Right hindlimb (tissue), 1 donor: ENCODE data around the gene CERT1.

ENCODE experiments used
- DNase-seq: peaks from one replicate; pipeline ENCODE4 v3.0.0-alpha.2; 2018

Gene CERT1

GRCh38 chr5:75471193-75471592 is 40.2 kb downstream of the CERT1 start:
- DNase-seq, result no peak

DNA sequence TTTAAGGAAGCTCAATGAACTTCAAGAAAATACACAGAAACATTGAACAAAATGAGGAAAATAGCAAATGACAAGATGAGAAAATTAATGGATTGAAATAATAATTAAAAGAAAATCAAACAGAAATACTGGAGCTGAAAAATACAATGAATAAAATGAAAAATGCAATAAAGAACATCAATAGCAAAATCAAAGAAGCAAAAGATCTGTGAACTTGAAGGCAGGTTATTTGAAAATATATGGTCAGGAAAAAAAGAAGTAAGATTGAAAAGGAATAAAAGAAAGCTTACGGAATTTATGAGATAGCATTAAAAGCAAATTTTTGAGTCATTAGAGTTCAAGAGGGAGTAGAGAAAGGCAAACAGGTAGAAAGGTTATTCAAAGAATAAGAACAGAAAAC is 42.4 kb downstream of the CERT1 start:
- no peak for DNase-seq

GRCh38 chr5:75468593-75468992 is 42.8 kb downstream of the CERT1 start:
- no peak for DNase-seq

DNA sequence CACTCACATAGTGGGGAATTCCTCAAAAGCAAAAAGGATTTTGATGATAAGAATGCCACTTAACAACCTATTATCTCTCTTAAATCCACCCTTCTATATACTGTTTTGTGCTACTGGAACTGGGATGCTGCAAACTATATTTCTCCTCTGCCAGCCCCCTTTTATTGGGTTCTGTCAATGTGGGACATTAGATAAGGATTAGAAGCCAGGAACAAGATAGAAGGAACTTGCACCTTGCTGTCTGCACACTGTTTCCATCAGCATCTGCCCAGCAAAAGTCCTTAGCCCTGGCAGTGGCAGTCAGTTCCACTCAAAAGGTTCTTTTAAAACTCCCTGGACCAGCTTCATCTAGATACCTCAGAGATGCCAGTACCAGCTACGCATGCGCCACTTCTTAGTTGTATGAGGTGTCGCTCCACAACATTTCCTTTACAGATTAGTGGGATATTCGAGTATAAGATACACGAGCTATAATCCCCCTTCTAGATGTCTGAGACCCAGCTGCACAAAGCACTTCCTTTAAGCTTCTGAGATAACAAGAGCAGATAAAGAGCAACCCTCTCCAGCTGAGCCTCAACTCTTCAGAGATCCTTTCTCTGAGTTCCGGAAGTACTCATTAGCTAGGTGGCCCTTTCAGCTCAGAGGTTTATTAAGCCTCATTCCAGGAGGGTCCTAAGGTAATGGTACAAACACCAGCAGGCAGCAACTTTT is 45.3 kb downstream of the CERT1 start:
- no peak for DNase-seq

GRCh38 chr5:75465480-75465879 is 45.9 kb downstream of the CERT1 start:
- DNase-seq, result no peak

- DNase-seq, result no peak
Measured at GRCh38 chr5:75463726-75464125, 47.7 kb downstream of the CERT1 start.

- no peak for DNase-seq
Measured at GRCh38 chr5:75461679-75462078, 49.8 kb downstream of the CERT1 start.

DNA sequence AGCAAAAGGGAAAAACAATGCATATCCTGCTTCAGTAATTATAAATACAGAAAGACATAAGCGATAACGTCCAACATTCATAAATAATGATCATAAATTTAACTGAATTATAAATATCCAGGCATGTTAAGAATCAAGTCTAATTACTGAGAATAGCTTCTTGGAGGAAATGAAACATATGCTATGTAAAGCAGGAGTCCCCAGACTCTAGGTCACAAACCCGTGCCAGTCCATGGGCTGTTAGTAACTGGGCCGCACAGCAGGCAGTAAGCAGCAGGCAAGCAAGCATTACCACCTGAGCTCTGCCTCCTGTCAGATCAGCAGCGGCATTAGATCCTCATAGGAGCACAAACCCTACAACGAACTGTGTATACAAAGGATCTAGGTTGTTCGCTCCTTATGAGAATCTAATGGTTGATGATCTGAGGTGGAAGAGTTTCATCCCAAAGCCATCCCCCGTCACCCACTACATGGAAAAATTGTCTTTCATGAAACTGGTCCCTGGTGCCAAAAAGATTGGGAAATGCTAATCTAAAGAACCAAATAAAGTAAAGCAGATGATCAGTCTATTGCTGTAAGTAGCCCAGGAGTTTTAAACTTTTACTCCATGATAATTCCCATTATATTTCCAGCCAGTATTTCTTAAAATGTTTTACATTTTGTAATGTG is 50.4 kb downstream of the CERT1 start:
- DNase-seq, result no peak

DNA sequence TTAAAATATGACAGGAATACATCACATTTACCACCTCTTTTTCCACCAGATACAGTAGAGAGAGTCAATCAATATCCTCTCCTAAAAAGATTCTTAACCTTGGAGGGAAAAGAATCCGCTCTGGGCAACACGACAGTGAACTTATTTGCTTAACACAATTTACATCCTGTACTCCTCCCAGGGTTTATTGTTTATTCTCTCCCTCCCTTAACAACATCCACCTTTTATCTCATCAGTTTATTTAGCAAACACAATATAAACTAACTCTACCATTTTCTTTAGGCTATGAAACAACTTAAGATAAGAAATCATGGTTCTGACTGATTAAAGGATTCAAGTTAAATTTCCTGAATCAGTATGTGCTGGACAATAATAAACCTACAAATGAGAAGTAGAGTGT is 50.9 kb downstream of the CERT1 start:
- no peak for DNase-seq

GRCh38 chr5:75457691-75458090 is 53.7 kb downstream of the CERT1 start:
- DNase-seq, result no peak

DNA sequence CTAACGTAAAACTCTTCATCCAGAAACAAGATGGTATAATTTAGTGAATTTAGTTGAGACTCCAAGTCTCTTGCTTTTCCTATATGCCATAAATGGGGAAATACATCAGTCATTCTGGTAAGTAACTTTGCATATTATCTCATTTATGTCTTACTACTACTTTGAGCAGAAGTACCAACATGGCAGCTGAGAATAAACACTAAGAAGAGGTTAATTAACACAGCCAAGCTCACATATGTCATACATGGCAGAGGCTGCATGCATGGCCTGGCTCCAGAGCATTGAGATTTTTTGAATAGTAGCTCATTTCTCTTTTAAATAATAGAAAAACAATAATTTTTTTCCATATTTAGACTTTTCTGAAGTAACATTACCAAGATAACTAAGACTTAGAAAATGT is 54.3 kb downstream of the CERT1 start:
- no peak for DNase-seq

GRCh38 chr5:75450069-75450468 is 61.4 kb downstream of the CERT1 start:
- DNase-seq, result no peak

DNA sequence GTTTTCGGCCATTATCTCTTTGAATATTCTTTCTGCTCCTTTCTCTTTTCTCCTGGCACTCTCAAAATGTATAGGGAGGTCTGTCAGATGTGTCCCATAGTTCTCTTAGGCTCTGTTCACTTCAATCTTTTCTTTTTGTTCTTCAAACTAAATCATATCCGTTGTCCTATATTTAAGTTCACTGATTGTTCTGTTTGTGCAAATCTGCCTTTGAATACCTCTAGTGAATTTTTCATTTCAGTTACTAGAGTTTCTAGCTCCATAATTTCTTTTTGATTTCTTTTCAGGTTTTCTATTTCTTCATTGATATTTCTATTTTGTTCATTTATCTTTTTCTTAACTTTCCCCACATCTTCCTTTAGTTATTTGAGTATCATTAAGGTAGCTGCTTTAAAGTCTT is 65.4 kb downstream of the CERT1 start:
- no peak for DNase-seq

GRCh38 chr5:75441560-75441959 is 69.9 kb downstream of the CERT1 start:
- DNase-seq, result no peak

- DNase-seq, result no peak
Measured at GRCh38 chr5:75439276-75439675, 72.2 kb downstream of the CERT1 start.

DNA sequence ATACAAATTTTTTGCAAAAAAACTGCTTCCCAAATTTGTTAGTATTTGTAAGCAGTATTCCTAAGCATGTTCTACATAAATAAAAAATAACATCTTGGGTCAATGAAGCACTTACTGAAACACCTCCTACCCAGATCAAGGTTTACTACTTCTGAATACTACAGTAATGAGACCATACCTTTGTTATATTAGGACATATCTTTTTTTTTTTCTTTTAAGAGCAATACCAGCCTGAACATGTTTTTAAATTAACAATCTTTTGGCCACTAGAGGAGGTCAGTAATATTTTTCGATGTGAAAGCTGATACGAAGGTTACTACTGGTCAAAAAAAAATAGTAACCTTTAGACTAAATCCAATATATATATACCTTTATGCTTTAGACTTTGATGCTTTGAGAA is 72.7 kb downstream of the CERT1 start:
- DNase-seq, result no peak

DNA sequence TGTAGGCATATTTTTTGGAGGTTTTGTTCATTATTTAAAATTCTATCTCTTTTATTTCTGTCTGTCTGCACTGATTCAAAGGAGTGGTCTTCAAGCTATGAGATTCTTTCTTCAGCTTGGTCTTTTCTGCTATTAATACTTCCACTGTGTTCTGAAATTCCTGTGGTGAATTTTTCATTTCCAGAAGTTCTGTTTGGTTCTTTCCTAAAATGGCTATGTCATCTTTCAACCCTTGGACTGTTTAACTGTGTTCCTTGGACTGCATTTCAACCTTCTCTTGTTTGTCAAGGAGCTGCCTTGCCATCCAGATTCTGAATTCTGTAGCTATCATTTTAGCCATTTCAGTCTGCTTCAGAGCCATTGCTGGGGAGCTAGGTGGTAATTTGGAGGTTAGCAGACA is 76.3 kb downstream of the CERT1 start:
- no peak for DNase-seq

GRCh38 chr5:75433814-75434506 is 77.5 kb downstream of the CERT1 start:
- DNase-seq, result no peak

GRCh38 chr5:75414241-75414640 is 97.2 kb downstream of the CERT1 start:
- DNase-seq, result no peak

DNA sequence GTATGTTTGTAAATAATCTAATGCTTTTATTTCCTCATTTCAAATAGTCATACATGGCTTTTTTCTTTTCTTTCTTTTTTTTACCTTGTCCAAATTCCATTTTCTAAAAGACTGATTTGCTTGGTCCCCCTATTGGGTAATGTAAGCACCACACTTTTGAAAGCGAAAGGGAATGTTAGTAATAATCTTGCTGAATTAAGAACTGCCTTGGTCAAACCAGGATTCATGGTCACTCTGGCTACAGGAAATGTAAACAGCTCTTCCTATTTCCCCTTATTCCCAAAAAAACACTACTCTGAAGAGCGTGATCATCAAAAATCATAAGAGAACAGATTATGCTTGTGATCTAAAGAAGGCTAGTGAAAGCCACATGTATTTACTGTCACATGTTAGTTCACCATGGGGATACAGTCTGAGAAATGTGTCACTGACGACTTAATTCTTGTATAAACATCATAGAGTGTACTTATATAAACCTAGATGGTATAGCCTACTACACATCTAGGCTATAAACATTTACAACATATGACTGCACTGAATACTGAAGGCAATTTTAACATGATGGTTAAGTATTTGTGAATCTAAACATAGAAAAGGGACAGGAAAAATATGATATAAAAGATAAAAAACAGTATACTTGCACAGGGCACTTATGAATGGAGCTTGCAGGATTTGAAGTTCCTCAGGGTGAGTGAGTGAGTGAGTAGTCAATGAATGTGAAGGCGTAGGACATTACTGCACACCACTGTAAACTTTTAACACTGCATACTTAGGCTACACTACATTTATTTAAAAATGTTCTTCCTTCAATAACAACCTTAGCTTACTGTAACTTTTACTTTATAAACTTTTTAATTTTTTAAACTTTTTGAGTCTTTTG is 99.1 kb downstream of the CERT1 start:
- DNase-seq, result no peak

- no peak for DNase-seq
Measured at GRCh38 chr5:75405296-75405695, 106.1 kb downstream of the CERT1 start.

DNA sequence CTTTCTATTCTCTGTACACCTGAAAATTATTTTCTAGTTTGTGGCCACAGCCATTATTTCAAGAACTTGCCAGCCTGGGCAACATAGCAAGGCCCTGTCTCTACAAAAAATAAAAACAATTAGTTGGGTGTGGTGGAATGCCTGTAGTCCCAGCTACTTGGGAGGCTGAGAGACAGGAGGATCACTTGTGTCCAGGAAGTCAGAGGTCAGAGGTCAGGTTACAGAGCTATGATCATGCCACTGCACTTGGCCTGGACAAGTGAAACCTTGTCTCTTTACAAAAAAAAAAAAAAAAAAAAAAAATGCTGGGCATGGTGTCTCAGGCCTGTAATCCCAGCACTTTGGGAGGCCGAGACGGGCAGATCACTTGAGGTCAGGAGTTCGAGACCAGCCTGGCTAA is 116.2 kb downstream of the CERT1 start:
- no peak for DNase-seq

- DNase-seq, result no peak
Measured at GRCh38 chr5:75389430-75389829, 122.0 kb downstream of the CERT1 start.
